GM12891 (cell line): ENCODE data around the gene NPW. TPM values are rescaled to one million over a fixed set of nuclear protein-coding genes. Genes with fewer than 3 reads are reported as not detected.

Experiments
- DNase-seq: peaks from one replicate; pipeline ENCODE4 v3.0.0; 2011; ENCODE audit warnings: low spot score; ENCODE audit not compliant: insufficient read length
- FAIRE-seq: peaks from 2 replicates; lab custom pipeline; 2011; peaks lifted over from hg19 to GRCh38; lab: Jason Lieb, UNC
- PAX5 ChIP-seq: IDR thresholded peaks from 2 replicates; pipeline ENCODE4 v1.6.1; 2011; ENCODE audit warnings: low read length, moderate library complexity, mild to moderate bottlenecking; ENCODE audit not compliant: insufficient read depth, severe bottlenecking
- POLR2A ChIP-seq: IDR thresholded peaks from 2 replicates; pipeline ENCODE4 v1.6.1; 2011; ENCODE audit warnings: low read depth, low read length, control low read depth
- POLR2AphosphoS5 ChIP-seq: IDR thresholded peaks from 2 replicates; pipeline ENCODE4 v1.6.1; 2011; ENCODE audit warnings: low read depth, low read length, control low read depth
- POU2F2 ChIP-seq: IDR thresholded peaks from 2 replicates; pipeline ENCODE4 v1.6.1; 2011; ENCODE audit warnings: low read depth, mild to moderate bottlenecking, control low read depth, low read length, moderate library complexity
- SPI1 ChIP-seq: IDR thresholded peaks from 2 replicates; pipeline ENCODE4 v1.6.1; 2011; ENCODE audit warnings: low read depth, low read length, control low read depth
- TAF1 ChIP-seq: IDR thresholded peaks from 2 replicates; pipeline ENCODE4 v1.6.1; 2011; ENCODE audit warnings: low read depth, low read length, control low read depth
- polyA plus RNA-seq: library from polyadenylated mRNA; unstranded; fragments of >200 nt; gene quantifications from one replicate; pipeline ENCODE4 v1.2.1, GENCODE V29; 2012; ENCODE audit warnings: low read depth, missing spikeins, inconsistent platforms; ENCODE audit not compliant: missing spikeins

Gene NPW
- 0.28 TPM for polyA plus RNA-seq

GRCh38 chr16:2019518-2019920 is at the start of gene NPW:
Gene NPW, plus strand, starts transcription at chr16:2019785.
- FAIRE-seq (no peak), DNase-seq (no peak)
- TF ChIP-seq POLR2A (no peak), SPI1 (no peak), TAF1 (no peak), POLR2AphosphoS5 (no peak), POU2F2 (no peak), PAX5 (no peak)

GRCh38 chr16:1971796-1972489 is 47.6 kb upstream of the NPW start, which contains the start of gene TBL3:
Gene TBL3, plus strand, starts transcription at chr16:1972053. Its CDS starts 112 bp downstream, at chr16:1972165.
- TF ChIP-seq TAF1 (peak; percentile 77), POLR2A (peak; percentile 91), PAX5 (peak; percentile 75), POLR2AphosphoS5 (peak; percentile 92), POU2F2 (peak; percentile 56; the same call in 1 of the 2 replicates), SPI1 (peak; percentile 49)
- peak; percentile 100 for FAIRE-seq
- peak; percentile 99 for DNase-seq

- no peak for DNase-seq
- TF ChIP-seq SPI1 (no peak), POLR2AphosphoS5 (no peak), TAF1 (no peak), PAX5 (no peak), POU2F2 (no peak), POLR2A (no peak)
- FAIRE-seq: no peak
Observed at GRCh38 chr16:1972490-1972877, 47.1 kb upstream of the NPW start.

- no peak for FAIRE-seq
- TF ChIP-seq PAX5: no peak
- TF ChIP-seq POU2F2: no peak
- no peak for TF ChIP-seq POLR2A
- TF ChIP-seq SPI1: no peak
- no peak for TF ChIP-seq TAF1
- no peak for TF ChIP-seq POLR2AphosphoS5
- no peak for DNase-seq
Observed at GRCh38 chr16:1973461-1974156, 46.0 kb upstream of the NPW start.

- DNase-seq: no peak
- TF ChIP-seq POU2F2: no peak
- no peak for TF ChIP-seq POLR2AphosphoS5
- no peak for TF ChIP-seq TAF1
- TF ChIP-seq POLR2A: no peak
- no peak for TF ChIP-seq SPI1
- no peak for TF ChIP-seq PAX5
- FAIRE-seq: no peak
Observed at GRCh38 chr16:1974157-1975070, 45.2 kb upstream of the NPW start.

- TF ChIP-seq SPI1: no peak
- TF ChIP-seq POU2F2: no peak
- no peak for DNase-seq
- FAIRE-seq: no peak
Observed at GRCh38 chr16:1975432-1976215, 44.0 kb upstream of the NPW start.

- DNase-seq: no peak
- FAIRE-seq: no peak
- TF ChIP-seq TAF1 (no peak), POU2F2 (no peak), PAX5 (no peak), POLR2AphosphoS5 (no peak), SPI1 (no peak), POLR2A (no peak)
Observed at GRCh38 chr16:1976216-1976520, 43.4 kb upstream of the NPW start.

- FAIRE-seq: no peak
- TF ChIP-seq PAX5 (no peak), SPI1 (no peak), TAF1 (no peak), POU2F2 (no peak), POLR2A (no peak), POLR2AphosphoS5 (no peak)
Observed at GRCh38 chr16:1976951-1977874, 42.4 kb upstream of the NPW start.

More at GRCh38 chr16:1976951-1977874, 42.4 kb upstream of the NPW start:
- DNase-seq: no peak
